ENCODE data around the gene VMP1.
"Not testable (repeated sequence)": the region's sequence is repeated elsewhere in the genome, so short reads cannot be mapped to it uniquely, and the experiment has no call there.

VMP1 gene

GRCh38 chr17:59712862-59713261 lies 5.4 kb downstream of the VMP1 start:
- no peak for DNase-seq

GRCh38 chr17:59714255-59714654 lies 6.8 kb downstream of the VMP1 start:
- DNase-seq: no peak

- no peak for DNase-seq
Measured at GRCh38 chr17:59716427-59716826, 9.0 kb downstream of the VMP1 start.

GRCh38 chr17:59719526-59719925 lies 12.1 kb downstream of the VMP1 start:
- no peak for DNase-seq

GRCh38 chr17:59722623-59723022 lies 15.2 kb downstream of the VMP1 start:
- no peak for DNase-seq

- no peak for DNase-seq
Measured at GRCh38 chr17:59723041-59723440, 15.6 kb downstream of the VMP1 start.

- DNase-seq: no peak
Measured at GRCh38 chr17:59723607-59724006, 16.2 kb downstream of the VMP1 start.

GRCh38 chr17:59725691-59726090 lies 18.2 kb downstream of the VMP1 start:
- DNase-seq: no peak

GRCh38 chr17:59727817-59728533 lies 20.5 kb downstream of the VMP1 start:
- DNase-seq: no peak

- DNase-seq: no peak
Measured at GRCh38 chr17:59730268-59730834, 22.9 kb downstream of the VMP1 start.

GRCh38 chr17:59733697-59734096 lies 26.2 kb downstream of the VMP1 start:
- no peak for DNase-seq

GRCh38 chr17:59734226-59734625 lies 26.8 kb downstream of the VMP1 start:
- no peak for DNase-seq

- no peak for DNase-seq
Measured at GRCh38 chr17:59737324-59737723, 29.9 kb downstream of the VMP1 start.

- no peak for DNase-seq
Measured at GRCh38 chr17:59743842-59744241, 36.4 kb downstream of the VMP1 start.

- DNase-seq: no peak
Measured at GRCh38 chr17:59745040-59745439, 37.6 kb downstream of the VMP1 start.

GRCh38 chr17:59746849-59747445 lies 39.5 kb downstream of the VMP1 start:
- DNase-seq: no peak

GRCh38 chr17:59748591-59748990 lies 41.1 kb downstream of the VMP1 start:
- DNase-seq: no peak

- DNase-seq: peak; percentile 31
Measured at GRCh38 chr17:59751955-59752413, 44.5 kb downstream of the VMP1 start.

GRCh38 chr17:59752446-59752845 lies 45.0 kb downstream of the VMP1 start:
- no peak for DNase-seq

- DNase-seq: no peak
Measured at GRCh38 chr17:59752922-59753321, 45.5 kb downstream of the VMP1 start.

- no peak for DNase-seq
Measured at GRCh38 chr17:59753522-59754467, 46.3 kb downstream of the VMP1 start.

GRCh38 chr17:59754552-59754951 lies 47.1 kb downstream of the VMP1 start:
- DNase-seq: peak; percentile 7

- not testable (repeated sequence) for DNase-seq
Measured at GRCh38 chr17:59755069-59755468, 47.6 kb downstream of the VMP1 start.

All from stimulated activated naive CD4-positive, alpha-beta T cell treated with Interleukin-2 at 50 U/mL for 16 hours (primary cell).